Adipocyte (in vitro differentiated cells): ENCODE data around the gene ELP2.

Source experiments
- DNase-seq: peaks from one replicate; pipeline ENCODE4 v3.0.0-alpha.2; 2015; ENCODE audit warnings: low read depth
- H3K27me3 ChIP-seq: replicated peaks from 2 replicates; pipeline ENCODE4 v1.7.0; 2013; ENCODE audit warnings: mild to moderate bottlenecking, low read length, moderate library complexity; ENCODE audit not compliant: control insufficient read depth, insufficient read depth
- H3K36me3 ChIP-seq: 2 replicates; pipeline ENCODE4 v1.7.0; 2013; ENCODE audit warnings: low read length, mild to moderate bottlenecking, moderate library complexity; ENCODE audit not compliant: control insufficient read depth, insufficient read depth, severe bottlenecking
- H3K4me1 ChIP-seq: 2 replicates; pipeline ENCODE4 v1.7.0; 2013; ENCODE audit warnings: mild to moderate bottlenecking, low read length, moderate library complexity; ENCODE audit not compliant: control insufficient read depth, insufficient read depth
- H3K4me3 ChIP-seq: 2 replicates; pipeline ENCODE4 v1.7.0; 2013; ENCODE audit warnings: mild to moderate bottlenecking, low read length, moderate library complexity
- H3K9ac ChIP-seq: 2 replicates; pipeline ENCODE4 v1.7.0; 2013; ENCODE audit warnings: mild to moderate bottlenecking, low read length, moderate library complexity
- H3K9me3 ChIP-seq: 2 replicates; pipeline ENCODE4 v1.7.0; 2013; ENCODE audit warnings: mild to moderate bottlenecking, low read length, moderate library complexity; ENCODE audit not compliant: control insufficient read depth

The ELP2 gene

GRCh38 chr18:36124841-36125240 lies 4.9 kb upstream of the ELP2 start:
- H3K4me1 ChIP-seq, result peaks cover 7% of the 10 kb centered on the region
- H3K9ac ChIP-seq, result no peak overlapping the region
- no peak overlapping the region for H3K4me3 ChIP-seq
- DNase-seq, result no peak
- H3K36me3 ChIP-seq, result peaks cover 45% of the 10 kb centered on the region
- H3K27me3 ChIP-seq, result no peaks in the 10 kb centered on the region
- no peaks in the 10 kb centered on the region for H3K9me3 ChIP-seq

GRCh38 chr18:36126668-36127067 lies 3.0 kb upstream of the ELP2 start:
- no peak overlapping the region for H3K4me3 ChIP-seq
- no peak for DNase-seq
- H3K4me1 ChIP-seq, result peaks cover 17% of the 10 kb centered on the region
- H3K27me3 ChIP-seq, result no peaks in the 10 kb centered on the region
- no peak overlapping the region for H3K9ac ChIP-seq
- H3K36me3 ChIP-seq, result peaks cover 35% of the 10 kb centered on the region
- no peaks in the 10 kb centered on the region for H3K9me3 ChIP-seq

- Histone ChIP-seq H3K27me3 (no peaks in the 10 kb centered on the region), H3K36me3 (peaks cover 22% of the 10 kb centered on the region), H3K4me3 (peak overlapping the region; percentile 97), H3K4me1 (peaks cover 21% of the 10 kb centered on the region), H3K9me3 (no peaks in the 10 kb centered on the region), H3K9ac (peak overlapping the region; percentile 96)
- DNase-seq, result no peak
These were observed 1.7 kb upstream of the ELP2 start for GRCh38 chr18:36127836-36128529.

- no peaks in the 10 kb centered on the region for H3K27me3 ChIP-seq
- peak overlapping the region; percentile 97 for H3K4me3 ChIP-seq
- no peaks in the 10 kb centered on the region for H3K9me3 ChIP-seq
- peaks cover 21% of the 10 kb centered on the region for H3K4me1 ChIP-seq
- peaks cover 17% of the 10 kb centered on the region for H3K36me3 ChIP-seq
- peak overlapping the region; percentile 96 for H3K9ac ChIP-seq
- peak; percentile 58 for DNase-seq
These were observed 1.2 kb upstream of the ELP2 start for GRCh38 chr18:36128530-36128870.

GRCh38 chr18:36128907-36129299 lies 796 bp upstream of the ELP2 start:
- H3K27me3 ChIP-seq, result no peaks in the 10 kb centered on the region
- peaks cover 13% of the 10 kb centered on the region for H3K36me3 ChIP-seq
- H3K9ac ChIP-seq, result peak overlapping the region; percentile 96
- DNase-seq, result no peak
- no peaks in the 10 kb centered on the region for H3K9me3 ChIP-seq
- peak overlapping the region; percentile 97 for H3K4me3 ChIP-seq
- peaks cover 21% of the 10 kb centered on the region for H3K4me1 ChIP-seq

- Histone ChIP-seq H3K4me3 (peak overlapping the region; percentile 97), H3K9me3 (no peaks in the 10 kb centered on the region), H3K4me1 (peaks cover 21% of the 10 kb centered on the region), H3K36me3 (peaks cover 10% of the 10 kb centered on the region), H3K27me3 (no peaks in the 10 kb centered on the region), H3K9ac (peak overlapping the region; percentile 96)
- DNase-seq, result peak; percentile 14
These were observed 536 bp downstream of the ELP2 start for GRCh38 chr18:36130039-36130831.

GRCh38 chr18:36130883-36131653 lies 1.4 kb downstream of the ELP2 start:
- Histone ChIP-seq H3K4me1 (peaks cover 21% of the 10 kb centered on the region), H3K4me3 (peak overlapping the region; percentile 97), H3K36me3 (peaks cover 10% of the 10 kb centered on the region), H3K27me3 (no peaks in the 10 kb centered on the region), H3K9ac (peak overlapping the region; percentile 96), H3K9me3 (no peaks in the 10 kb centered on the region)
- DNase-seq, result no peak

- H3K9me3 ChIP-seq, result no peaks in the 10 kb centered on the region
- H3K4me1 ChIP-seq, result peaks cover 21% of the 10 kb centered on the region
- no peaks in the 10 kb centered on the region for H3K27me3 ChIP-seq
- peak overlapping the region; percentile 97 for H3K4me3 ChIP-seq
- no peak overlapping the region for H3K9ac ChIP-seq
- peaks cover 12% of the 10 kb centered on the region for H3K36me3 ChIP-seq
- DNase-seq, result no peak
These were observed 2.2 kb downstream of the ELP2 start for GRCh38 chr18:36131692-36132483.

GRCh38 chr18:36132756-36133155 lies 3.1 kb downstream of the ELP2 start:
- H3K27me3 ChIP-seq, result no peaks in the 10 kb centered on the region
- no peak for DNase-seq
- no peak overlapping the region for H3K4me3 ChIP-seq

GRCh38 chr18:36135264-36135663 lies 5.6 kb downstream of the ELP2 start:
- Histone ChIP-seq H3K9me3 (no peaks in the 10 kb centered on the region), H3K36me3 (peaks cover 39% of the 10 kb centered on the region), H3K4me3 (no peak overlapping the region), H3K9ac (no peak overlapping the region), H3K4me1 (peaks cover 14% of the 10 kb centered on the region), H3K27me3 (no peaks in the 10 kb centered on the region)
- DNase-seq, result no peak

More at GRCh38 chr18:36132756-36133155, 3.1 kb downstream of the ELP2 start:
- Histone ChIP-seq H3K4me1 (peaks cover 20% of the 10 kb centered on the region), H3K36me3 (peaks cover 20% of the 10 kb centered on the region), H3K9me3 (no peaks in the 10 kb centered on the region), H3K9ac (no peak overlapping the region)
